NB4 (cell line): ENCODE results near the gene KANSL3.

ENCODE experiments used
- DNase-seq: peaks from one replicate; pipeline ENCODE4 v3.0.0; 2010; ENCODE audit warnings: low read depth
- H3K4me3 ChIP-seq: one replicate; pipeline ENCODE4 v1.5.1; 2011; ENCODE audit warnings: mild to moderate bottlenecking, low read depth, low read length, moderate library complexity
- MAX ChIP-seq: IDR thresholded peaks from 2 replicates; pipeline ENCODE4 v1.6.1; 2011; ENCODE audit warnings: low read depth, low read length
- MYC ChIP-seq: IDR thresholded peaks from 2 replicates; pipeline ENCODE4 v1.6.1; 2011; ENCODE audit warnings: low read depth, low read length
- POLR2A ChIP-seq: IDR thresholded peaks from 2 replicates; pipeline ENCODE4 v1.6.1; 2011; ENCODE audit warnings: mild to moderate bottlenecking; ENCODE audit not compliant: insufficient read length; ENCODE audit errors: extremely low read depth
- TF ChIP-seq, protein P1 (sequence below): IDR thresholded peaks from one replicate; pipeline ENCODE4 v1.5.1; 2012; ENCODE audit warnings: low read depth, low read length

Gene KANSL3

DNA sequence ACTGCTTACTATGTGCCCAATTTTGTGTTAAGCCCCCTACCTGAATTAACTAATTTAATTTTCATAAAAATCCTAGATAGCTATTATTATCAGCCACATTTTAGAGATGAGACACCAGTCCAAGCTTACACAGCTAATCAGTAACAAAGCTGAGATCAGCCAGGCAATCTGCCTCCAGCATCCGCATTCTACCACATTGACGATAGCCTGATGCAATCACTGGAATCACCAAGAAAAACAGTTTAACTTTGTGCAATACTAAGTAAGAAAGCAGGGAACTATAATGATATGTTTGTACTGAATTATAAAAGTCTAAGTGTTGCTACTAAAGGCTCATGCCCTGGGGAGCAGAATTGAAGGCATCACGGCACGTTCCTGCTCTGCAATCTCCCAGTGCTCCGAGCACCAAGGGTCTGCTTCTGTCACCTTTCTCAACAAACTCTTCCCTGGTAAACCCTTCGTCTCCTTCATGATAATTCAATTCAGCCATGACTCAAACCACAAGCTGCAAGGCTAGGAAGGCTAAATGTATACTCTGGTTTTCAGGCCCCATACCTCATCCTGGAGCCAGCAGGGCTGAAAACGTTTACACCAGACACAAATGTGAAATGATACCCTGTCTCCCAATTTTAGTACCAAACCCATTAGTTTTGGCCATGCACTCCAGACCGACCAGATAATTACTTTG lies 19.4 kb downstream of the KANSL3 start:
- TF ChIP-seq, protein P1, sequence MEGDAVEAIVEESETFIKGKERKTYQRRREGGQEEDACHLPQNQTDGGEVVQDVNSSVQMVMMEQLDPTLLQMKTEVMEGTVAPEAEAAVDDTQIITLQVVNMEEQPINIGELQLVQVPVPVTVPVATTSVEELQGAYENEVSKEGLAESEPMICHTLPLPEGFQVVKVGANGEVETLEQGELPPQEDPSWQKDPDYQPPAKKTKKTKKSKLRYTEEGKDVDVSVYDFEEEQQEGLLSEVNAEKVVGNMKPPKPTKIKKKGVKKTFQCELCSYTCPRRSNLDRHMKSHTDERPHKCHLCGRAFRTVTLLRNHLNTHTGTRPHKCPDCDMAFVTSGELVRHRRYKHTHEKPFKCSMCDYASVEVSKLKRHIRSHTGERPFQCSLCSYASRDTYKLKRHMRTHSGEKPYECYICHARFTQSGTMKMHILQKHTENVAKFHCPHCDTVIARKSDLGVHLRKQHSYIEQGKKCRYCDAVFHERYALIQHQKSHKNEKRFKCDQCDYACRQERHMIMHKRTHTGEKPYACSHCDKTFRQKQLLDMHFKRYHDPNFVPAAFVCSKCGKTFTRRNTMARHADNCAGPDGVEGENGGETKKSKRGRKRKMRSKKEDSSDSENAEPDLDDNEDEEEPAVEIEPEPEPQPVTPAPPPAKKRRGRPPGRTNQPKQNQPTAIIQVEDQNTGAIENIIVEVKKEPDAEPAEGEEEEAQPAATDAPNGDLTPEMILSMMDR: no peak
- TF ChIP-seq MAX (no peak), POLR2A (no peak), MYC (no peak)
- no peak for DNase-seq
- H3K4me3 ChIP-seq: no peak overlapping the region

DNA sequence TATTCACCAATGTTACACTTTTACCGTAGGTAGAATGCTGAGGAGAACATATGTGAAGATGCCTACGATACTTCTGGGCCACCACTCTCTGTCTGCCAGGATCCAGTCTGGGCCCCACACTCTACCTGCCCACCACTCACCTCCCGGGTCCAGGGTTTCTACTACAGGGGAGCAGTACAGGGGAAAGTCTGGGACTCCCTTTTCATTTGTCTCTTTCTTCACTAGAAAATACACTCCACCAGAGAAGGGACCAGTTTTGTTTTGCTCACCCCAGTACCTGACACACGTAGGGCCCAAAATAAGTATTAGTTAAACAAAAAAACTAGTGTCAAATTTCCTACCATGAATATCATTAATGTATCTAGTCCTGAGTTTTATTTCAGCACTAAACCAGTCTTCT lies 21.1 kb downstream of the KANSL3 start:
- DNase-seq: no peak
- no peak overlapping the region for H3K4me3 ChIP-seq
- TF ChIP-seq, protein P1: no peak
- no peak for TF ChIP-seq POLR2A
- no peak for TF ChIP-seq MAX
- TF ChIP-seq MYC: no peak

- no peak overlapping the region for H3K4me3 ChIP-seq
- no peak for DNase-seq
- TF ChIP-seq MYC: no peak
- TF ChIP-seq POLR2A: no peak
- TF ChIP-seq MAX: no peak
These were observed 21.6 kb downstream of the KANSL3 start for GRCh38 chr2:96616535-96616934.

- no peak overlapping the region for H3K4me3 ChIP-seq
- TF ChIP-seq, protein P1: no peak
- TF ChIP-seq POLR2A: no peak
- no peak for TF ChIP-seq MAX
- no peak for TF ChIP-seq MYC
- DNase-seq: no peak
These were observed 22.0 kb downstream of the KANSL3 start for GRCh38 chr2:96616128-96616527.

DNA sequence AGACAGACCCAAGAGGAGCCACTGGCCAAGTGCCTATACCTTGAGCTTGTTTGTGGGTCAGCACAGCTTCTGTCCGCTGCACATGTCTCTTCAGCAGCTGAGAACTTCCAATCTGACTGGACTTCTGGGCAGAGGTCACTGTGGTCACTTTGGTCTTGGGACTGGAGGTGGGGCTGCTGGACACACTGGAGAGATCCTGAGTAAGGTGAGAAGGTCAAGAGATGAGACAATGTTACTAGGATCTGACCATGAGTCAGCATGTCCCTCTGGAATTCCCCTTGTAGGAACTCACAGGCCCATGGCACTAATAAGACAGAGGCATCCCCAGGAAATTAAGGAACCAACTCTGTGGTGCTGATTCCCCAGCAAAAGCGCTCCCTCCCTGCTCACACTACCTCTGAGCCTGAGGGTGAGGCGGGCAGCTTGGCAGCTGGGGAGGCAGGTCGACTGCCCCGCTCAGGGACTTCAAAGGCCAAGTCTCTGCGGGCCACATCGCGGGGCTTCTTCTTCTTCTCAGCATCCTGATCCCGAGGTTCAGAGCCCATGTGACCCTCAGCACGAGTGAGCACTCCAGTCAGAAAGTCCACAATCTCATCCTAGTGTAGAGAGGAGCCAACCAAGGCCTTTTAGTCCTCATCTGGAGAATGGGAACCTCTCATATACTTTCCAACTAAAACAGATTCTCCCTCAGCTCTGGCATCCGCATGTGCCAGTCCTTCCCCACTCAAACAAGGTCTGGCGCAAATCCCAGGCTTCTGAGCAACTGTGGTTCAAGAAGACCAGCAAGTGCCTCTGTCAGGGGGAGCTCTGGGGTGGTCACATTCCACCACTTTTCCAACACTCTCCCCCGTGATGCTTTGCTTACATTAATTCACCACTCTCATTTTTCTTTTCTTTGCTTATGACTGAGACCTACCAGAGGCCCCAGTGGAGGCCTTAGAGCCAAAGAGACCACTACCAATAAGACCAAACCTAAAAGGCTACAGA lies 29.4 kb downstream of the KANSL3 start:
- TF ChIP-seq, protein P1: no peak
- H3K4me3 ChIP-seq: no peak overlapping the region

DNA sequence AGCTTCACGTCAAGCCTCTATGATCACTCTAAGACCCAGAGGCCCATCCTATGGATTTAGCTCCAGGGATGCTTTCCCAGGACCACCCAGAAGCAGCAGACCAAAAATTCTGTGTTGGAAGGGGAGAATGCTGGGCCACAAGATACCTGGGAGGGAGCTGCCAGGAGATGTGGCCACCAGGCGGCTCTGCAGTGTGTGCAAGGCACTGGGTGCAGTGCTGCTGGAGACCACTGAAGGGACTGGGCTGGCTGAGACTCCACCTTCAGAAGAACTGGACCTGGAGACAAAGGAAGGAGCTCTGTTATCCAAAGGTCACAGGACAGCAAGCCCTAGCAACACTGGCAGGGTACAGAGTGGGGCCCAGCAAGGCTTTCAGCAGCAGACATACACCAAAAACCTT lies 34.0 kb downstream of the KANSL3 start:
- TF ChIP-seq MAX (no peak), MYC (no peak), POLR2A (no peak)
- TF ChIP-seq, protein P1: no peak
- no peak for DNase-seq
- H3K4me3 ChIP-seq: no peak overlapping the region

More for the DNA sequence above, 29.4 kb downstream of the KANSL3 start:
- no peak for DNase-seq
